Activated T-cell treated with anti-CD3 and anti-CD28 coated beads for 24 hours (primary cell): ENCODE measurements around the gene CLTB.

Experiments
- DNase-seq: peaks from one replicate; pipeline ENCODE4 v3.0.0-alpha.2; 2020; ENCODE audit warnings: low read depth

The CLTB gene

DNA sequence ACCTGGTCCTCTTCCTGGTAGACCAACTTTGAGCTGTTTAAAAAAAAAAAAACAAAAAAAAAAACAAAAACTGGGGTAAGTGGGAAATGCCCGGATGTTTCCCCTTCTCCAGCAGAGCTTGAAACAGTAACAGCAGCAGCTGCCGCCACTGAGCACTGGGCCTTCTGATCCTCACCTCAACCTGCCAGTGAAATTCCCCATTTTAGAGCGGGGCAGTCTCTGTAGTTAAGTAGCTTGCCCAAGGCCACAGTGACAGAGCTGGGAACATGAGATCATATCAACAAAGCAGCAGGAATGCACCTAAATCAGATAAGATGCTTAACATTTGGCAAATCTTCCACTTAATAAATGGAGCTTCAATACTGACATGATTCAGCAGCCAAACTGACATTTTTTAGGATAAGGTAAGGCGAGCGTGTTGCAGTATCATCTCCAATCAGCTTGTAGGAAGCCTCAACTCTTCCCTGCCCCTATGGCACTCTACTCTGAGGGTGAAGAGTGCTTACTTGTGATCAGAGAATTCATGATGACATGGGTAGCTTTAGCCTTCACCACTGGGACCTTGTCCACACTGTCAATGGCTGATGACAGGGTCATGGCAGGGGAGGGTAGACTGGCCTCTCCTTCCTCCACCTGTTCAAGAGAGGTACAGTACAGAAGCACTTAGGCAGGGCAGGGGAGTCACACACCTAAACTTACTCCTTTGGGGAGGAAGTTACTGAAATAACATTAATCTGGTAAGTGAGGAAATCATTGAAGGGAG, 64.0 kb downstream of the CLTB start:
- DNase-seq = no peak

DNA sequence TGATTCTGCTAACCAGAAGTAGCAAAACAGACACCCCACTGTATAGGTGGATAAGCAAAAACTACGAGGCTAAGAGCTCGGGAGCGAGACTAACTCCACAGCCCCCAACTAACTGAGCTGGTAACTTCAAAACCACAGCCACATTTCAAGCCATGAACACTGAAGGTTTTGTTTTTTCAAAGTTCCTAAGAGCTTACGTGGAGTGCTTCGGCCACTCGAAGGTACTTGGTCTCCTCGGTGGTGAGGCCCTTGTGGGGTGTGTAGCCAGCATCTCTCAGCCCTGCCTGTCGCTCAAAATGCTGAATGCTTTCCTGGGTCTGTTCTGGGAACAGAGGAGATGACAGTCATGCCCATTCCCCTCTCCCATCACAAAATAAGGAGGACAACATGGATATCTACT, 65.9 kb downstream of the CLTB start:
- DNase-seq = no peak

DNA sequence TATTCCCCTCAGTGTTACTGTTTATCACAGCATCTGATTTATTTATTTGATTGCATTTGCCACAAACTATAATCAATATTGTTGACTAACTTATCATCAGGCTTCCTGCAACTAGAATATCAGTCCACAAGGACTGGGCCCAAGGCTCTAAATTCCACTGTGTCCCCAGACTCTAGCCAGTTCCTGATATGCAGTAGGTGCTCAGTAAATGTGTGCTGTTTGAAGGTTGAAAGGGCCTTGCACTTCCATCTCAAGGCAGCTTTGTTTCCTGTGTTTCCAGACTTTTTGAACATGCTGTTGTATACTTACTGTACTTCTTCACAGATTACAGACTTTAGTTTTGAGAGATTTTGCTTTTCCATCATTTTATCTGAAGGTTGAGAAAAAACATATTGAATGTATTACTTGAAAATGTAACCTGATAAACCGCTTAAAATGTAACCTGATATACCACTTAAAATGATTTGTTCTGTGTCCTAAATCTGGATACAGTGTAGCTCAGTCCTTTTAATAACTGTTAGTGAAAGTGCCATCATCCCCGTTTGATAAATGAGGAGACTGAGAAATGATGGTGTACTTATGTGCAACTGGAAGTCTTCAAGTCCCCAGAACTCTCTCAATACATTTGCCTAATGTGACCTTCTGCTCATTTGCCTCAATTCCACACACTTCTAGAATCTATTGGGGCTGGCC, 73.4 kb downstream of the CLTB start:
- no peak for DNase-seq
